Liver (tissue), 9 donors: ENCODE data around the gene PNPLA1. TPM values are rescaled to one million over a fixed set of nuclear protein-coding genes. Genes with fewer than 3 reads are reported as not detected.

Experiments used
- DNase-seq: peaks from one replicate; pipeline ENCODE4 v3.0.0-alpha.2; 2017; ENCODE audit warnings: low spot score
- H3K27ac ChIP-seq, 2 donors: one replicate each; pipeline ENCODE4 v1.7.0; 2013; ENCODE audit warnings: inconsistent platforms in 2 of 2, low read length in 2 of 2, control low read depth in 1 of 2, low read depth in 1 of 2, mild to moderate bottlenecking in 1 of 2
- H3K27me3 ChIP-seq, 4 donors: one replicate each; pipeline versions ENCODE4 v1.6.1 to v1.7.0; 2013; ENCODE audit warnings: low read length in 3 of 4, inconsistent platforms in 1 of 4, mild to moderate bottlenecking in 1 of 4, moderate library complexity in 1 of 4; ENCODE audit not compliant: control insufficient read depth in 4 of 4, insufficient read depth in 4 of 4
- H3K36me3 ChIP-seq, 4 donors: one replicate each; pipeline versions ENCODE4 v1.6.1 to v1.7.0; 2013; ENCODE audit warnings: low read length in 3 of 4, mild to moderate bottlenecking in 3 of 4, low read depth in 1 of 4, moderate library complexity in 1 of 4; ENCODE audit not compliant: control insufficient read depth in 4 of 4, insufficient read depth in 3 of 4
- H3K4me1 ChIP-seq, 4 donors: one replicate each; pipeline versions ENCODE4 v1.6.1 to v1.7.0; 2013; ENCODE audit warnings: low read length in 3 of 4, mild to moderate bottlenecking in 3 of 4, moderate library complexity in 1 of 4; ENCODE audit not compliant: control insufficient read depth in 4 of 4, insufficient read depth in 4 of 4
- H3K4me3 ChIP-seq, 3 donors: one replicate each; pipeline versions ENCODE4 v1.6.1 to v1.7.0; 2013; ENCODE audit warnings: low read length in 3 of 3, control low read depth in 1 of 3, low read depth in 1 of 3, mild to moderate bottlenecking in 1 of 3
- H3K9ac ChIP-seq, 2 donors: one replicate each; pipeline ENCODE4 v1.7.0; 2013; ENCODE audit warnings: low read length in 2 of 2, mild to moderate bottlenecking in 2 of 2, moderate library complexity in 2 of 2, control low read depth in 1 of 2, low read depth in 1 of 2
- H3K9me3 ChIP-seq, 4 donors: one replicate each; pipeline versions ENCODE4 v1.6.1 to v1.7.0; 2013; ENCODE audit warnings: low read length in 3 of 4; ENCODE audit not compliant: control insufficient read depth in 4 of 4
- ATF3 ChIP-seq: IDR thresholded peaks from 2 replicates; pipeline ENCODE4 v1.6.1; 2016; ENCODE audit warnings: antibody characterized with exemption
- EGR1 ChIP-seq, 2 donors: IDR thresholded peaks; 2 replicates each; pipeline ENCODE4 v1.6.1; 2016 to 2018; ENCODE audit warnings: antibody characterized with exemption in 2 of 2, low read depth in 2 of 2
- FOXA1 ChIP-seq: IDR thresholded peaks from 2 replicates; pipeline ENCODE4 v1.6.1; 2016; ENCODE audit warnings: antibody characterized with exemption
- FOXA2 ChIP-seq: IDR thresholded peaks from 2 replicates; pipeline ENCODE4 v1.6.1; 2016; ENCODE audit warnings: antibody characterized with exemption
- GABPA ChIP-seq, 2 donors: IDR thresholded peaks in 1 of 2; conservative IDR thresholded peaks in 1 of 2; 2 replicates each; pipeline ENCODE4 v1.6.1; 2016; ENCODE audit warnings: antibody characterized with exemption in 2 of 2, mild to moderate bottlenecking in 1 of 2, moderate library complexity in 1 of 2
- HNF4A ChIP-seq, 2 donors: conservative IDR thresholded peaks; 2 replicates each; pipeline ENCODE4 v1.6.1; 2016; ENCODE audit warnings: antibody characterized with exemption in 2 of 2, mild to moderate bottlenecking in 2 of 2
- JUND ChIP-seq, 2 donors: IDR thresholded peaks; 2 replicates each; pipeline ENCODE4 v1.6.1; 2016; ENCODE audit warnings: antibody characterized with exemption in 2 of 2
- NR2F2 ChIP-seq: IDR thresholded peaks from 2 replicates; pipeline ENCODE4 v1.6.1; 2016; ENCODE audit warnings: antibody characterized with exemption
- RAD21 ChIP-seq, 2 donors: IDR thresholded peaks; 2 replicates each; pipeline ENCODE4 v1.6.1; 2016; ENCODE audit warnings: antibody characterized with exemption in 2 of 2, mild to moderate bottlenecking in 2 of 2
- RXRA ChIP-seq, 2 donors: IDR thresholded peaks; 2 replicates each; pipeline ENCODE4 v1.6.1; 2017 to 2018; ENCODE audit warnings: antibody characterized with exemption in 2 of 2, mild to moderate bottlenecking in 1 of 2
- SP1 ChIP-seq: IDR thresholded peaks from 2 replicates; pipeline ENCODE4 v1.6.1; 2018; ENCODE audit warnings: antibody characterized with exemption, mild to moderate bottlenecking
- YY1 ChIP-seq: IDR thresholded peaks from 2 replicates; pipeline ENCODE4 v1.6.1; 2016; ENCODE audit warnings: antibody characterized with exemption, mild to moderate bottlenecking
- ZBTB33 ChIP-seq: IDR thresholded peaks from 2 replicates; pipeline ENCODE4 v1.6.1; 2016; ENCODE audit warnings: antibody characterized with exemption
- WGBS: extraction: QIAGEN DNeasy Blood & Tissue Kit; methylation state at CpG from one replicate; pipeline ENCODE4 v1.1.7; 2013; 5-methylcytosine and 5-hydroxymethylcytosine counted together
- polyA plus RNA-seq, 2 donors: library from polyadenylated mRNA; stranded (reverse) in 1 of 2; unstranded in 1 of 2; fragments of 200-250 nt in 1 of 2; fragments of >200 nt in 1 of 2; fragmentation: Nextera tagmentation in 1 of 2; extraction: Ambion mirVana in 1 of 2; gene quantifications; one replicate each; pipeline versions ENCODE4 v1.2.1 to v1.2.3, GENCODE V29; 2013 to 2015
- total RNA-seq, 2 donors: library from RNA; depleted of rRNA; stranded (reverse); fragments of >200 nt; gene quantifications; one replicate each; pipeline ENCODE4 v1.2.3, GENCODE V29; 2014
- TF ChIP-seq, protein P1 (sequence below): IDR thresholded peaks from 2 replicates; pipeline ENCODE4 v1.6.1; 2016; ENCODE audit warnings: antibody characterized with exemption, mild to moderate bottlenecking
- donor health status: healthy.
- donor health status: healthy.
- donor health status: healthy.
- donor health status: healthy.
- donor health status: healthy.

PNPLA1 gene
- total and polyA plus RNA-seq, 4 donors = 0.07 to 0.14 (median 0.08) TPM; not detected in 1

DNA sequence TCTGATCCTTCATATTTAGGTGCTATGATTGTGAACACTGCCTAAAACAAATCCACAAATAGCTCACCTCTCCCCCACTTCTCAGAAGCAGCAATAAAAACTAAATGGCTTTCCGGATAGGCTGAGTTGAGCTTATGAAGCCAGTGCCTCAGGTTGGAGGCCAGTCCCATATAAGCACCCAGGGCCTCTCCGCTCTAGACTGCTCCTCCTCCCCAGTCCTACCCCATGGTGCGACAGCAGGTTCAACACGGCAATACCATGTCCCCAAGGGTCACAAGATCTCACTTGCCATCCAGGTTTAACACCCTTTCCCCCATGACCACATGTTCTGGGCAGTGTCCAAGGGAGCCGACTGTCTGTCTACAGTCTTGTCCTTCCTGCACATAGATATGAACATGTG is 46.1 kb downstream of the PNPLA1 start:
- TF ChIP-seq HNF4A (conservative IDR thresholded peaks at IDR 0.05) = no peak
- TF ChIP-seq, protein P1, sequence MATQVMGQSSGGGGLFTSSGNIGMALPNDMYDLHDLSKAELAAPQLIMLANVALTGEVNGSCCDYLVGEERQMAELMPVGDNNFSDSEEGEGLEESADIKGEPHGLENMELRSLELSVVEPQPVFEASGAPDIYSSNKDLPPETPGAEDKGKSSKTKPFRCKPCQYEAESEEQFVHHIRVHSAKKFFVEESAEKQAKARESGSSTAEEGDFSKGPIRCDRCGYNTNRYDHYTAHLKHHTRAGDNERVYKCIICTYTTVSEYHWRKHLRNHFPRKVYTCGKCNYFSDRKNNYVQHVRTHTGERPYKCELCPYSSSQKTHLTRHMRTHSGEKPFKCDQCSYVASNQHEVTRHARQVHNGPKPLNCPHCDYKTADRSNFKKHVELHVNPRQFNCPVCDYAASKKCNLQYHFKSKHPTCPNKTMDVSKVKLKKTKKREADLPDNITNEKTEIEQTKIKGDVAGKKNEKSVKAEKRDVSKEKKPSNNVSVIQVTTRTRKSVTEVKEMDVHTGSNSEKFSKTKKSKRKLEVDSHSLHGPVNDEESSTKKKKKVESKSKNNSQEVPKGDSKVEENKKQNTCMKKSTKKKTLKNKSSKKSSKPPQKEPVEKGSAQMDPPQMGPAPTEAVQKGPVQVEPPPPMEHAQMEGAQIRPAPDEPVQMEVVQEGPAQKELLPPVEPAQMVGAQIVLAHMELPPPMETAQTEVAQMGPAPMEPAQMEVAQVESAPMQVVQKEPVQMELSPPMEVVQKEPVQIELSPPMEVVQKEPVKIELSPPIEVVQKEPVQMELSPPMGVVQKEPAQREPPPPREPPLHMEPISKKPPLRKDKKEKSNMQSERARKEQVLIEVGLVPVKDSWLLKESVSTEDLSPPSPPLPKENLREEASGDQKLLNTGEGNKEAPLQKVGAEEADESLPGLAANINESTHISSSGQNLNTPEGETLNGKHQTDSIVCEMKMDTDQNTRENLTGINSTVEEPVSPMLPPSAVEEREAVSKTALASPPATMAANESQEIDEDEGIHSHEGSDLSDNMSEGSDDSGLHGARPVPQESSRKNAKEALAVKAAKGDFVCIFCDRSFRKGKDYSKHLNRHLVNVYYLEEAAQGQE = no peak
- TF ChIP-seq FOXA1 = no peak
- TF ChIP-seq JUND (IDR thresholded peaks at IDR 0.05) = no peak
- no peak for TF ChIP-seq EGR1 (IDR thresholded peaks at IDR 0.05; ENCODE audit: low read depth in 2 of 2)
- no peak for TF ChIP-seq NR2F2
- no peak for TF ChIP-seq YY1
- no peak for TF ChIP-seq FOXA2
- TF ChIP-seq GABPA (IDR thresholded peaks at IDR 0.05 in 1 of 2, conservative IDR thresholded peaks at IDR 0.05 in 1 of 2) = no peak
- TF ChIP-seq ZBTB33 = no peak
- TF ChIP-seq ATF3 = no peak
- DNase-seq = no peak
- no peaks in the 10 kb centered on the region for H3K4me1 ChIP-seq
- H3K9me3 ChIP-seq = no peaks in the 10 kb centered on the region
- H3K27ac ChIP-seq = no peak overlapping the region
- H3K27me3 ChIP-seq = no peaks in the 10 kb centered on the region
- 90% methylated on average over 5 of the region's 5 CpGs for WGBS
- H3K9ac ChIP-seq = no peak overlapping the region
- no peak overlapping the region for H3K4me3 ChIP-seq
- H3K36me3 ChIP-seq = no peaks in the 10 kb centered on the region

DNA sequence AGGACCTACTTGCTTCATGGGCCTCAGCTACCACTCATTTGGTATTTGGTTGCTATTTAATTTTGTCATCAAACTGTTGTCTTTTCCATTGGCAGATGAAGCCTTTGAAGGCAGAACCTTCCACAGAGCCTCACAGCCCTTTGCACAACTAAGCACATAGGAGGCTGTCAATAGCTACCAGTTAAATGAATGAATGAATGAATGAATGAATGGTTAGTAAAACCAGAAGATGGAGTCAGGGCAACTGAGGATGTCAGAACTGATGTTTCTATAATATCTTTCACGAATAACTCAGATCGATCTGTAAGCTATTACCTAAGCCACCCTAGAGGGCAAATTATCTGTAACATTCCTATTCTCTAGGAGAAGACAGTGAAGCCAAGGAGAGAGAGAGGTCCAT is 47.8 kb downstream of the PNPLA1 start:
- TF ChIP-seq, protein P1 = no peak
- TF ChIP-seq FOXA2 = no peak
- TF ChIP-seq EGR1 (IDR thresholded peaks at IDR 0.05; ENCODE audit: low read depth in 2 of 2) = no peak
- no peak for TF ChIP-seq JUND (IDR thresholded peaks at IDR 0.05)
- TF ChIP-seq GABPA (IDR thresholded peaks at IDR 0.05 in 1 of 2, conservative IDR thresholded peaks at IDR 0.05 in 1 of 2) = no peak
- TF ChIP-seq HNF4A (conservative IDR thresholded peaks at IDR 0.05) = no peak
- no peak for TF ChIP-seq NR2F2
- no peak for TF ChIP-seq ATF3
- TF ChIP-seq ZBTB33 = no peak
- TF ChIP-seq SP1 = no peak
- no peak for TF ChIP-seq RXRA (IDR thresholded peaks at IDR 0.05)
- no peak for TF ChIP-seq RAD21 (IDR thresholded peaks at IDR 0.05)
- no peak for TF ChIP-seq FOXA1
- Histone ChIP-seq H3K4me3 (no peak overlapping the region), H3K27me3 (no peaks in the 10 kb centered on the region), H3K9me3 (no peaks in the 10 kb centered on the region), H3K9ac (no peak overlapping the region), H3K4me1 (no peaks in the 10 kb centered on the region), H3K27ac (no peak overlapping the region), H3K36me3 (no peaks in the 10 kb centered on the region)
- WGBS = 91% methylated on average over 2 of the region's 2 CpGs
- no peak for DNase-seq
